GM18519 (cell line): ENCODE data around the gene LIME1.

Experiments
- ATAC-seq: cut with Tn5 transposase; IDR thresholded peaks from one replicate; pipeline ENCODE4 v1.9.1; 2021; ENCODE audit warnings: mild to moderate bottlenecking, moderate library complexity; ENCODE audit not compliant: unreplicated experiment, low FRiP score

Gene LIME1

GRCh38 chr20:63736893-63737694, 630 bp downstream of the LIME1 start:
- ATAC-seq: no peak

GRCh38 chr20:63737695-63737944, 1.2 kb downstream of the LIME1 start:
- ATAC-seq: no peak

- ATAC-seq: no peak
These were observed 1.7 kb downstream of the LIME1 start for GRCh38 chr20:63737945-63738686.

GRCh38 chr20:63738687-63739129, 2.2 kb downstream of the LIME1 start:
- ATAC-seq: no peak

- no peak for ATAC-seq
These were observed 2.9 kb downstream of the LIME1 start, which contains the start of gene SLC2A4RG for GRCh38 chr20:63739130-63740069. TSS of gene SLC2A4RG (plus strand) at chr20:63739776. CDS start at chr20:63739913, 137 bp downstream.

GRCh38 chr20:63740070-63740626, 3.7 kb downstream of the LIME1 start:
- no peak for ATAC-seq

GRCh38 chr20:63740627-63741353, 4.3 kb downstream of the LIME1 start:
- ATAC-seq: no peak

- no peak for ATAC-seq
These were observed 4.9 kb downstream of the LIME1 start for GRCh38 chr20:63741354-63741675.

- no peak for ATAC-seq
These were observed 5.4 kb downstream of the LIME1 start for GRCh38 chr20:63741676-63742380.

GRCh38 chr20:63742381-63743024, 6.0 kb downstream of the LIME1 start:
- ATAC-seq: no peak

GRCh38 chr20:63743210-63743970, 6.9 kb downstream of the LIME1 start:
- ATAC-seq: no peak

GRCh38 chr20:63744158-63744557, 7.7 kb downstream of the LIME1 start:
- ATAC-seq: no peak

GRCh38 chr20:63744574-63745423, 8.3 kb downstream of the LIME1 start:
- ATAC-seq: no peak

GRCh38 chr20:63745424-63745805, 9.0 kb downstream of the LIME1 start:
- no peak for ATAC-seq

- ATAC-seq: no peak
These were observed 9.7 kb downstream of the LIME1 start for GRCh38 chr20:63745961-63746731.

- no peak for ATAC-seq
These were observed 10.4 kb downstream of the LIME1 start for GRCh38 chr20:63746751-63747315.
